Cardiac muscle cell (in vitro differentiated cells and primary cell): ENCODE data around the gene RALGPS1. TPM values are rescaled to one million over a fixed set of nuclear protein-coding genes. Genes with fewer than 3 reads are reported as not detected.

ENCODE experiments used
- DNase-seq, 2 donors: peaks; one replicate each; pipeline versions ENCODE4 v3.0.0 to v3.0.0-alpha.2; 2010 to 2017; ENCODE audit warnings: low read depth in 1 of 2, low spot score in 1 of 2
- H3K27ac ChIP-seq: fragments of 200-600 bp; sonication (generic); 2 replicates; pipeline ENCODE4 v1.5.1; 2016
- H3K27me3 ChIP-seq: fragments of 200-600 bp; sonication (generic); 2 replicates; pipeline ENCODE4 v1.6.0; 2016; ENCODE audit warnings: control low read depth
- H3K36me3 ChIP-seq: fragments of 200-600 bp; sonication (generic); 2 replicates; pipeline ENCODE4 v1.5.1; 2016; ENCODE audit warnings: control low read depth
- H3K4me1 ChIP-seq: fragments of 200-600 bp; sonication (generic); 2 replicates; pipeline ENCODE4 v1.8.1; 2017; ENCODE audit warnings: low read depth, mild to moderate bottlenecking, mixed run types
- H3K4me3 ChIP-seq: fragments of 200-600 bp; sonication (generic); 2 replicates; pipeline ENCODE4 v1.5.1; 2016; ENCODE audit warnings: mild to moderate bottlenecking
- H3K9me3 ChIP-seq: fragments of 200-600 bp; sonication (generic); 2 replicates; pipeline ENCODE4 v1.5.1; 2017; ENCODE audit warnings: low read depth, mild to moderate bottlenecking, control low read depth
- CTCF ChIP-seq: IDR thresholded peaks from 2 replicates; pipeline ENCODE4 v1.5.1; 2012; ENCODE audit warnings: low read depth, mild to moderate bottlenecking, low read length
- polyA plus RNA-seq: library from polyadenylated mRNA; unstranded; fragments of >200 nt; fragmentation: Nextera tagmentation; extraction: Ambion mirVana; gene quantifications from 2 replicates; pipeline ENCODE4 v1.2.1, GENCODE V29; 2016
- total RNA-seq: library from RNA; depleted of rRNA; stranded (reverse); fragments of >200 nt; gene quantifications from 2 replicates; pipeline ENCODE4 v1.2.3, GENCODE V29; 2016

The RALGPS1 gene
- total and polyA plus RNA-seq, 2 experiments from 2014 or later, result 14.1 to 16.1 TPM

GRCh38 chr9:127076860-127077643, 162.5 kb downstream of the RALGPS1 start:
- DNase-seq, result no peak
- H3K36me3 ChIP-seq, result no peaks in the 10 kb centered on the region
- H3K9me3 ChIP-seq, result no peaks in the 10 kb centered on the region
- no peak overlapping the region for H3K4me3 ChIP-seq
- TF ChIP-seq CTCF, result no peak
- no peak overlapping the region for H3K27ac ChIP-seq
- H3K27me3 ChIP-seq, result no peaks in the 10 kb centered on the region
- H3K4me1 ChIP-seq, result no peaks in the 10 kb centered on the region

DNA sequence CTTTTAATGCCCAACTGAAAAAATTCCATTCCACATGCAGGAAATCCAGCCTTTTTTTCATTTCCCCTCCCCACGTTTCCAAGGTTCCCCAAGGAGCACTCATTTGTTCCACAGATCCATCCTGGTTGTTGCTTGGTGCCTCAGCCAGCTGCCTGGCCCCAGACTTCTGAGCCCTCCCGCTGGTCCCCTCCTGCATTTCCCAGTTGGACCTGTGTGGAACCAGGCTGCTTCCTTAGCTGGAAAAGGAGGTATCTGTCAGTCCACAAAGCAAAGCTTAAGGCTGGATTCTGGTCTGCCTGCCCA, 163.0 kb downstream of the RALGPS1 start:
- no peak overlapping the region for H3K4me3 ChIP-seq
- H3K36me3 ChIP-seq, result no peaks in the 10 kb centered on the region
- no peaks in the 10 kb centered on the region for H3K4me1 ChIP-seq
- TF ChIP-seq CTCF, result no peak
- no peak overlapping the region for H3K27ac ChIP-seq
- no peak for DNase-seq
- no peaks in the 10 kb centered on the region for H3K27me3 ChIP-seq
- no peaks in the 10 kb centered on the region for H3K9me3 ChIP-seq

GRCh38 chr9:127078336-127078735, 163.8 kb downstream of the RALGPS1 start:
- no peak for DNase-seq
- no peak for TF ChIP-seq CTCF
- H3K4me3 ChIP-seq, result no peak overlapping the region
- H3K27ac ChIP-seq, result no peak overlapping the region
- no peaks in the 10 kb centered on the region for H3K36me3 ChIP-seq
- H3K27me3 ChIP-seq, result no peaks in the 10 kb centered on the region
- no peaks in the 10 kb centered on the region for H3K4me1 ChIP-seq
- H3K9me3 ChIP-seq, result no peaks in the 10 kb centered on the region

GRCh38 chr9:127078988-127079387, 164.4 kb downstream of the RALGPS1 start:
- Histone ChIP-seq H3K36me3 (no peaks in the 10 kb centered on the region), H3K4me1 (no peaks in the 10 kb centered on the region), H3K9me3 (no peaks in the 10 kb centered on the region), H3K27me3 (no peaks in the 10 kb centered on the region), H3K27ac (no peak overlapping the region), H3K4me3 (no peak overlapping the region)
- no peak for DNase-seq
- TF ChIP-seq CTCF, result no peak

DNA sequence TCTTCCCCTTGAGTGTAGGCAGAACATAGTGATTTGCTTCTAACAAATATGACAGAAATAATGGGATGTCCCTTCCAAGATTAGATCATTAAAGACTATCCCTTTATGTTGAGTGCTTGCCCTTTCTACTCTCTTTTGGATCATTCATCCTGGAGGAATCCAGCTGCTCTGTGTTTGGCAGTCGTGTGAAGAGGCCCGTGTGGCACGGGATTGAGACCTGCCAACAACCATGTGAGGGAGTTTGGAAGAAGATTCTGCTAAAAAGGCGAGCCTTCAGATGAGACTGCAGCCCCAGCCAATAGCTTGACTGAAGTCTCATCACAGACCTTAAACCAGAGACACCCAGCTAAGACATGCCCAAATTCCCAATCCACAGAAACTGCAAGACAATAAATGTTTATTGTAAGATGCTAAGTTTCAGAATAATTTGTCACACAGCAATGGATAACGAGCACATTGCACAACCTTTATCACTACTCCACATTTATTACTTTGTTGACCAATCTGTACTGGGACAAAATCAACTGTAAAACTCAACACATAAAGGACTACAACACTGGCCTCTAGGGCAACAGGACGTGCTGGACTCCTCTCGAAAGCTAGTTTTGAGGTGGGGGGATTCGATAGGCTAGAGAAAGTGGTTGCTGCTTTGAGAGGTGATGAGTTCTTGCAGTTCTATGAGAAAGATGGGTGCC, 165.0 kb downstream of the RALGPS1 start:
- no peak for DNase-seq
- H3K4me1 ChIP-seq, result no peaks in the 10 kb centered on the region
- no peaks in the 10 kb centered on the region for H3K27me3 ChIP-seq
- H3K27ac ChIP-seq, result no peak overlapping the region
- no peaks in the 10 kb centered on the region for H3K9me3 ChIP-seq
- TF ChIP-seq CTCF, result no peak
- H3K36me3 ChIP-seq, result no peaks in the 10 kb centered on the region
- no peak overlapping the region for H3K4me3 ChIP-seq
